Measurements from ENCODE around the gene KRT17.
"Not testable (repeated sequence)": the region's sequence is repeated elsewhere in the genome, so short reads cannot be mapped to it uniquely, and the experiment has no call there.

Gene KRT17

DNA sequence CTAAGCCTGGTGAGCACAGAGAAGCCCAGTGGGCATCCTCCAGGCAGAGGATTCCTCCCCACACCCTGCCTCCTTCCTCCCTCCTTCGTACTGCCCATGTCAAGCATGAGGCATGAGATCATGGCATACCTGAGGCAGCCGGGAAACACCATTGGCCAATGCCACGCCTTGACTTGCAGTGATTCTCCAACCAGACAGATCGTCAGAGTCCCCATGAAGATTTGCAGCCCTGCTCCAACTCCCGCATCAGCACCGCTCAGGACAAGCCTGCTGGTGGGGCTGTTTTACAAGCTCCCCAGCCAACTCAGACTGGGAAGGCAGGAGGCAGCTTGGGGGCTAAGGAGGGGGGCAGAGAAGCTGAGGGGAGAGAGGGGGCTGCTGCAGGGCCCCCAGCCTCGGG is 8.9 kb downstream of the KRT17 start:
- no peak overlapping the region for H3K4me3 ChIP-seq (ENCODE audit: low read length)
- no peaks in the 10 kb centered on the region for H3K9me3 ChIP-seq (ENCODE audit: insufficient read depth, low read depth, low read length)
- no peaks in the 10 kb centered on the region for H3K4me1 ChIP-seq (ENCODE audit: insufficient read depth, low read length)
- 57% methylated on average over 7 of the region's 7 CpGs for whole genome bisulfite sequencing
- H3K9ac ChIP-seq (ENCODE audit: low read depth, low read length), result no peak overlapping the region
- H3K27ac ChIP-seq (ENCODE audit: low read depth, low read length), result no peak overlapping the region
- H3K27me3 ChIP-seq (ENCODE audit: insufficient read depth, low read length), result no peaks in the 10 kb centered on the region
- H3K36me3 ChIP-seq (ENCODE audit: insufficient read depth, low read length), result no peaks in the 10 kb centered on the region

DNA sequence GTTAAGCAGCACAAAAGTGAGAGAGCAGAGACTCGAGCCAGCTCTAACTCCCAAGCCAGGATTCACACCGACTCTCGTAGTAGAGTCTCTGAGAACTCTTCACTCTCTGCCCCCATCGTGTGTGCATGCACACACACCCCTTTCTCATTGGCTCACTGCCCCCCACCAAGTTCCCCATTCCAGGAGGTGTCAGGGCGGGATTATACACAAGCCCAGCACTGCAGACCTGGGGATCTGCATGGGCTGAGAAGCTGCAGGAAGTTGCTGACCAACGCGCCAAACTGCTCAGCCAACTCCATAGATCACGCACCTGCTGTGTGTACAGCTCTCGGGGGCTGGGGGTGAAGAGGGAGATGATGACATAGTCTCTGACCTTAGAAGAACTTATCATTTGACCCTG is 9.6 kb downstream of the KRT17 start:
- 81% methylated on average over 9 of the region's 9 CpGs for WGBS
- H3K4me1 ChIP-seq (ENCODE audit: insufficient read depth, low read length); H3K9ac ChIP-seq (ENCODE audit: low read depth, low read length); H3K27me3 ChIP-seq (ENCODE audit: insufficient read depth, low read length); H3K27ac ChIP-seq (ENCODE audit: low read depth, low read length); H3K9me3 ChIP-seq (ENCODE audit: insufficient read depth, low read depth, low read length); H3K36me3 ChIP-seq (ENCODE audit: insufficient read depth, low read length); H3K4me3 ChIP-seq (ENCODE audit: low read length): not testable (repeated sequence)

DNA sequence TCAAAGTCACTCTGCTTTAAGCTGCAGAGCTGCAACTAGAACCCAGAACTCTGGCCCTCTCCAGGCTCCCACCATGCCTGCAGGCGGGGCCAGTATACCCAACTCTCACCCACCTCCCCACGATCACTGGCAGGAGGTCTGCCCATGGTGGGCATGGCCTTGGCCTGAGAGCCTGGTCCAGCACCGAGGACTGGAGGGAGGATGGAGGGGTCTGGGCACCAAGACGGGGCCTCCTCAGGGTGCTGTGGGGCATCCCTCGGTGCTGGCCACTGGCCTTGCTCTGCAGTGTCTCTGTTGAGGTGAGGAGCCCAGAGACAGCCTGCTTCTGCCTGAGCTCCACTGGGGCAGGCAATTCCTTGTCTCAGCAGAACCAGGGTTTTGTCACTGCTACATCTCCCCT is 10.3 kb downstream of the KRT17 start:
- H3K4me3 ChIP-seq (ENCODE audit: low read length), result no peak overlapping the region
- no peaks in the 10 kb centered on the region for H3K36me3 ChIP-seq (ENCODE audit: insufficient read depth, low read length)
- no peaks in the 10 kb centered on the region for H3K4me1 ChIP-seq (ENCODE audit: insufficient read depth, low read length)
- 93% methylated on average over 5 of the region's 5 CpGs for WGBS
- H3K27me3 ChIP-seq (ENCODE audit: insufficient read depth, low read length), result no peaks in the 10 kb centered on the region
- H3K9me3 ChIP-seq (ENCODE audit: insufficient read depth, low read depth, low read length), result no peaks in the 10 kb centered on the region
- no peak overlapping the region for H3K9ac ChIP-seq (ENCODE audit: low read depth, low read length)
- H3K27ac ChIP-seq (ENCODE audit: low read depth, low read length), result no peak overlapping the region

DNA sequence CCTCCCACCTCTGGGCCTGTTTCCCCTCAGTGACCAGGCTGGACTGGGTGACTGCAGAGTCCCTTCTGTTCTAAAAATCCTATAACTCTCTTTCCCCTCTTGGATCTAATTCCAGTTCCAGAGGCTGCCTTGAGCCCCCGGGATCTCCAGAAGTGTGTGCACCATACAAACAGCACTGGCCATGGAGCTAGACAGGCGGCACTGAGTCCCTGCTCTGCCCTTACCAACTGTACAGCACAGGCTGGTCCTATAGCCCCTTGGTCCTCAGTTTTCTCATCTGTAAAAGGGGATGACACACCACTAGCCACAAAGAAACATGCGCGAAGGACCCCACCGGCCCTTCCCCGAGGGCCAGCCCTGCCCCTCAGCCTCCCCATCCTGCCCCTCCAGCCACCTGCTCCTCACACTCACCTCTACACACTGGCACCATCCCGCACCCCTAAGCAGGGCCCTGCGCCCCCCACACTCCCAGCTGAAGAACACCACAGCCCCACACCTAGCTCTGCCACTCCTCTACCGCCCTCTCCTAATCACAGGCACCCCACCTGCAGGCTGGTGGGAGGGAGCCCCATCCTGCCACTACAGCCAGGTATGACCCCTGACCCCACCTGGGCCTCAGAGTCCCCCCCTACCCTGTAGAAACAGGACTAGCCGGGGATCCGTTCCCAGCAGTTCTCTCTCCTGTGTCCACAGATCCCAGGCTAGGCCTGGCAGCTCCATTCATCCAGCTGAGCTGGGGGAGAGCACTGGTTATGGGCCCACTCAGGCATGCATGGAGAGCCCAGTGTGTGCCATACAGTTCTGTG is 10.9 kb downstream of the KRT17 start:
- Histone ChIP-seq H3K27ac (ENCODE audit: low read depth, low read length) (no peak overlapping the region), H3K9me3 (ENCODE audit: insufficient read depth, low read depth, low read length) (no peaks in the 10 kb centered on the region), H3K27me3 (ENCODE audit: insufficient read depth, low read length) (no peaks in the 10 kb centered on the region), H3K4me1 (ENCODE audit: insufficient read depth, low read length) (no peaks in the 10 kb centered on the region), H3K36me3 (ENCODE audit: insufficient read depth, low read length) (no peaks in the 10 kb centered on the region), H3K4me3 (ENCODE audit: low read length) (no peak overlapping the region), H3K9ac (ENCODE audit: low read depth, low read length) (no peak overlapping the region)
- WGBS, result 86% methylated on average over 11 of the region's 11 CpGs

DNA sequence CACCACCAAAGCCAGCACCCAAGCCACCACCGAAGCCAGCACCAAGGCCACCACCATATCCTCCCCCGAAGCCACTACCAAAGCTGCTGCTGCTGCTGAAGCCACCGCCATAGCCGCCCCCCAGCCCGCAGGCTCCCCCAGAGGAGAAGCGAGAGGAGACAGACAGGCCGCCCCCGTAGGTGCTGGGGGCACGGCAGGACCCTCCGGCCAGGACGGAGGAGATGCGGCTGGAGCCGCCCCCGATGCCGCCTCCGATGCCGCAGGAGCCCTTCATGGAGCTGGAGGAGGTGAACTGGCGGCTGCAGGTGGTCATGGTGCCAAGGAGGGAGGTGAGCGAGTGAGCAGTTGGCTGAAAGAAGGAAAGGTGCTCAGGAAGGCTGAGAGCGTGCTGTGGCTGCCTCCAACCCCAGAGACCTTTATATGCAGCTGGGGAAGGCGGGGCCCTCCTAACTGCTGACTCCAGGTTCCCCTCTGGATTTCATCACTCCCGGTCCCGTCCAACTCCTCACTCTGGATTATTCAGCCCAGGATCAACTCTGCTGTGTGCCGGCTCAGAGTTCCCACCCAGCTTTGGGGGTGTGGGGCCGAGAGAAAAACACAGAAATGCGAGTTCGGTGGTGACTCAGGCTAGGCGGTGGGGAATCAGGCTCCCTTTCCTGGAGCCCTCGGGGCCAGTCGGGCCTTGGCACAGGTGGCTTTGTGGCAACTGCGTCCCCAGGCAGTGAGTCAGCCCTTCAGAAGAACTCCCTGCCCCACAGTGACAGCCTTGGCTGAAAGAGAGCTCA is 11.8 kb downstream of the KRT17 start, which contains the start of gene KRT16:
Gene KRT16 (minus strand): TSS at position 392 of the 785 bp plus-strand sequence. CDS start 79 bp downstream, at position 313.
- 84% methylated on average over 31 of the region's 31 CpGs for WGBS
- not testable (repeated sequence) for H3K9ac ChIP-seq (ENCODE audit: low read depth, low read length); H3K36me3 ChIP-seq (ENCODE audit: insufficient read depth, low read length); H3K27ac ChIP-seq (ENCODE audit: low read depth, low read length); H3K4me3 ChIP-seq (ENCODE audit: low read length); H3K4me1 ChIP-seq (ENCODE audit: insufficient read depth, low read length); H3K27me3 ChIP-seq (ENCODE audit: insufficient read depth, low read length); H3K9me3 ChIP-seq (ENCODE audit: insufficient read depth, low read depth, low read length)

DNA sequence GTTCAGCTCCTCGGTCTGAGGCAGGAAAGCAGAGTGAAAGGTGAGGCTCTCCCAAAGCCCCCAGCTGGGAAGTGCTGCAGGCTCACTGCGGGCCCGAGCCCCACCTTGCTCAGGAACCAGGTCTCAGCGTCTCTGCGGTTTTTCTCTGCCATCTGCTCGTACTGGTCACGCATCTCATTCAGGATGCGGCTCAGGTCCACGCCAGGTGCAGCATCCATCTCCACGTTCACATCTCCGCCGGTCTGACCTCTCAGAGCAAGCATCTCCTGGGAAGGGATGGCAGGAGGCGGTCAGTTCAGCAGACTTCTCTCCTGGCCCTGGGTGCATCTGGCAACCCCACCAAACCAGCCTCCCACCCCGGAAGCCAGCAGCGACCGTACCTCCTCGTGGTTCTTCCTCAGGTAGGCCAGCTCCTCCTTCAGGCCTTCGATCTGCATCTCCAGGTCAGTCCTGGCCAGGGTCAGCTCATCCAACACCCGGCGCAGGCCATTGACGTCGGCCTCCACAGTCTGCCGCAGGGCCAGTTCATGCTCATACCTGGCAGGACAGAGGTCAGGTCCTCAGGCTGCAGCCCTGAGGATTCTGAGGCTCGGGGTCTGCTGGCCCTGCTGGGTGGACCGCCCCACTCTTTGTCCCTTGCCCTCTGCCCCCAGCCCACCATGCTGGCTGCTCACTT is 13.3 kb downstream of the KRT17 start:
- WGBS, result 93% methylated on average over 25 of the region's 25 CpGs

DNA sequence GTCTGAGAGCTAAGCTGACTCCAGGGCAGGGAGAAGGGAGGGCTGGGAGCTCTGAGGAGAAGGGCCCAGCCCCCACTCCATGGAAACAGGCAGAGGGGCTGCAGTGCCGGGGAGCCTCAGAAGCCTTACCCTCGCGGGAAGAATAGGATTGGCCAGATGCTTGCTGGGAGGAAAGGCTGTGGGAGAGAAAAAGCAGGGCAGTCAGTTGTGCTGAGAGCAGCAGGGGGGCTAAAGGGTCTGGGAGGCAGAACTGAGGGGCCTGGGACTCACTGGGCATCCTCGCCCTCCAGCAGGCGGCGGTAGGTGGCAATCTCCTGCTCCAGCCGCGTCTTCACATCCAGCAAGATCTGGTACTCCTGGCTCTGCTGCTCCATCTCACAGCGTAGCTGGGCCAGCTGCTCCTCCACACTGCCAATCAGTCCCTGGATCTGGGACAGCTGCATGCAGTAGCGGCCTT is 14.3 kb downstream of the KRT17 start:
- H3K27me3 ChIP-seq (ENCODE audit: insufficient read depth, low read length); H3K27ac ChIP-seq (ENCODE audit: low read depth, low read length); H3K4me1 ChIP-seq (ENCODE audit: insufficient read depth, low read length); H3K9me3 ChIP-seq (ENCODE audit: insufficient read depth, low read depth, low read length); H3K36me3 ChIP-seq (ENCODE audit: insufficient read depth, low read length); H3K9ac ChIP-seq (ENCODE audit: low read depth, low read length); H3K4me3 ChIP-seq (ENCODE audit: low read length): not testable (repeated sequence)
- 32% methylated on average over 10 of the region's 10 CpGs for WGBS

More for the DNA sequence above, 13.3 kb downstream of the KRT17 start:
- Histone ChIP-seq H3K4me1 (ENCODE audit: insufficient read depth, low read length) (no peaks in the 10 kb centered on the region), H3K9ac (ENCODE audit: low read depth, low read length) (no peak overlapping the region), H3K4me3 (ENCODE audit: low read length) (no peak overlapping the region), H3K36me3 (ENCODE audit: insufficient read depth, low read length) (no peaks in the 10 kb centered on the region), H3K27ac (ENCODE audit: low read depth, low read length) (no peak overlapping the region), H3K9me3 (ENCODE audit: insufficient read depth, low read depth, low read length) (peaks cover 8% of the 10 kb centered on the region; the same call in 1 of the 2 replicates), H3K27me3 (ENCODE audit: insufficient read depth, low read length) (no peaks in the 10 kb centered on the region)

DNA sequence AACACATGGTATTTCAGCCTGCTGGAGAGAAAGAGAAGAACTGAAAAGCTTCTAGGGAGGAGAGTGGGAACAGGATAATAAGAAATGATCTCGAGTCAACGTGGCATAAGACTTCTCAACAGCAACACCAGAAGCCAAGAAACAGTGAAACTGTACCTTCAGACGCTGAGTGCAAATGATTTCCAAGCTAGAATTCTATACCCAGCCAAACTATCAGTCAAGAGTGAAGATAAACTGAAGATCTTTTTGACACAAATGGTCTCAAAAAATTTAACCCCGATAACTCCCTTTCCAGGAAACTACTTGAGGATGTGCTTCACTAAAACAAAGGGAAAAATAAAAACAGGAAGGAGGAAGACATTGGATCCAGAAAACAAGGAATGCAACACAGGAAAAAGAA is 17.4 kb downstream of the KRT17 start:
- WGBS, result 80% methylated on average over 3 of the region's 4 CpGs
- not testable (repeated sequence) for H3K4me3 ChIP-seq (ENCODE audit: low read length); H3K4me1 ChIP-seq (ENCODE audit: insufficient read depth, low read length); H3K27ac ChIP-seq (ENCODE audit: low read depth, low read length); H3K36me3 ChIP-seq (ENCODE audit: insufficient read depth, low read length); H3K27me3 ChIP-seq (ENCODE audit: insufficient read depth, low read length); H3K9ac ChIP-seq (ENCODE audit: low read depth, low read length); H3K9me3 ChIP-seq (ENCODE audit: insufficient read depth, low read depth, low read length)

DNA sequence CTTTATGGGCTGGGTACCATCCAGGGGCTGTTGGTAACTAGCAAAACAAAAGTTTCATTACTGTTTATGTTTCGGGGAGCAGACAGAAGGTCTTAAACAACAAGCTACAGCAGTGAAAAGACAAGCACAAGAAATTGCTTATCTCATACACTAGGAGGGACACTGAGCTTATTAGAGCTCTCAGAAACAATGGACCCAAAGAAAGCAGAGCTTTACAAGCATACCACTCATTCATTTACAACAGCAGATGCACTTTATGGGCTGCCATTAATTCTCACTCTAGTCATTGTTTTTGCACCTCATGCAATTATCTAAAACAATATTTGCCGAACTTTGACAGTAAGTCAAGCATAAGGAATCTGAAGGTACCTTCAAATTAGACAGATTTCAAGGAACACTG is 21.9 kb downstream of the KRT17 start:
- Histone ChIP-seq H3K9ac (ENCODE audit: low read depth, low read length) (no peak overlapping the region), H3K9me3 (ENCODE audit: insufficient read depth, low read depth, low read length) (peaks cover 8% of the 10 kb centered on the region; the same call in 1 of the 2 replicates), H3K27ac (ENCODE audit: low read depth, low read length) (no peak overlapping the region), H3K27me3 (ENCODE audit: insufficient read depth, low read length) (no peaks in the 10 kb centered on the region), H3K36me3 (ENCODE audit: insufficient read depth, low read length) (no peaks in the 10 kb centered on the region), H3K4me1 (ENCODE audit: insufficient read depth, low read length) (no peaks in the 10 kb centered on the region), H3K4me3 (ENCODE audit: low read length) (no peak overlapping the region)
- WGBS, result 90% methylated on average over 2 of the region's 2 CpGs

DNA sequence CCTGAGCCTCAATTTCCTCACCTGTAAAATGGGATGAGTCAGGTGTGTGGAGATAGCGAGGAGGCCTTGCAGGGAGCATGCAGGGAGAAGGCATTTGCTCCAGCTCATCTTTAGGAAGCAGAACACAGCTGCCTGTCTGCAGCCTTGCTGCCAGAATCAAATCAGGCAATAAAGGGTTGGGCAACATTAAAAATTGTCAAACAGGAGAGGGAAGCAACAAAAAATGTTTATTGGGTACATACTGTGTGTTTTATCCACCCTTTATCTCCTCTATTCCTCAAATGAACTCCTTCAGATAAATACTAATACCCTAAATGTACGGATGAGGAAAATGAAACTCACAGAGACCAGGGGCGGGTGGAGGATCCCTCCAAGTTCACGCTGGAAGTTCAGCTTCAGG is 24.1 kb downstream of the KRT17 start:
- no peaks in the 10 kb centered on the region for H3K36me3 ChIP-seq (ENCODE audit: insufficient read depth, low read length)

DNA sequence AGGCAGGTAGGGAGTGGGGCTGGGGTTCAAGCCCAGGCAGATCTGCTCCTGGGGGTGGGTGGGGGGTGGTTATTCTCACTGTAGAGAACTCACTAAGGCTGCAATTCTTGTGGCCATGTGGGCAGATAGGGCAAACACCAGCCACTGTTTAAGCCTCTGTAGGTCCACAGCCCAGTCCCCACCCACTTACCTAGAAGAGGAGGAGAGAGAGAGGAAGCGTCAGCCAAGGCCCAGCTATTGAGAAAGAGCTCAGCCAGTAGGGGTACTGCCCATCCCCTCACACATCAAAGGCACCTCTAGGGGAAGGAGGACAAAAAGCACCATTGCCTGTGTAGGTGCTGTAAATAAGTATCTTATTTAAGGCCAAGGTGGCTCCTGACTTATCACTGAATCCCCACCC is 24.7 kb downstream of the KRT17 start:
- Histone ChIP-seq H3K4me3 (ENCODE audit: low read length) (no peak overlapping the region), H3K27me3 (ENCODE audit: insufficient read depth, low read length) (no peaks in the 10 kb centered on the region)

More for the DNA sequence above, 24.1 kb downstream of the KRT17 start:
- no peak overlapping the region for H3K4me3 ChIP-seq (ENCODE audit: low read length)
- WGBS, result 80% methylated on average over 4 of the region's 4 CpGs
- no peaks in the 10 kb centered on the region for H3K4me1 ChIP-seq (ENCODE audit: insufficient read depth, low read length)
- H3K27ac ChIP-seq (ENCODE audit: low read depth, low read length), result no peak overlapping the region
- no peaks in the 10 kb centered on the region for H3K27me3 ChIP-seq (ENCODE audit: insufficient read depth, low read length)
- no peaks in the 10 kb centered on the region for H3K9me3 ChIP-seq (ENCODE audit: insufficient read depth, low read depth, low read length)
- H3K9ac ChIP-seq (ENCODE audit: low read depth, low read length), result no peak overlapping the region

More for the DNA sequence above, 24.7 kb downstream of the KRT17 start:
- H3K9ac ChIP-seq (ENCODE audit: low read depth, low read length), result no peak overlapping the region
- no peaks in the 10 kb centered on the region for H3K36me3 ChIP-seq (ENCODE audit: insufficient read depth, low read length)
- H3K4me1 ChIP-seq (ENCODE audit: insufficient read depth, low read length), result no peaks in the 10 kb centered on the region
- no peak overlapping the region for H3K27ac ChIP-seq (ENCODE audit: low read depth, low read length)
- no peaks in the 10 kb centered on the region for H3K9me3 ChIP-seq (ENCODE audit: insufficient read depth, low read depth, low read length)
- WGBS, result no CpG with 5 or more reads among the region's 1 CpG
